Neuronal stem cell (in vitro differentiated cells): Measurements from ENCODE around the gene RNF224.

Experiments
- DNase-seq: peaks from one replicate; pipeline ENCODE4 v3.0.0-alpha.2; 2013; ENCODE audit warnings: low spot score
- H2AFZ ChIP-seq: one replicate; pipeline ENCODE4 v1.6.1; 2013; ENCODE audit warnings: mild to moderate bottlenecking, low read length, inconsistent platforms
- H2AK5ac ChIP-seq: 2 replicates; pipeline ENCODE4 v1.6.1; 2013; ENCODE audit warnings: low read depth, mild to moderate bottlenecking, inconsistent platforms, low read length, moderate library complexity, mixed read lengths
- H2BK120ac ChIP-seq: 2 replicates; pipeline ENCODE4 v1.6.1; 2013; ENCODE audit warnings: low read depth, mild to moderate bottlenecking, inconsistent platforms, low read length, moderate library complexity, mixed read lengths
- H2BK12ac ChIP-seq: one replicate; pipeline ENCODE4 v1.6.1; 2013; ENCODE audit warnings: low read length, inconsistent platforms
- H2BK15ac ChIP-seq: 2 replicates; pipeline ENCODE4 v1.6.1; 2013; ENCODE audit warnings: mild to moderate bottlenecking, low read length, inconsistent platforms, mixed read lengths
- H2BK5ac ChIP-seq: one replicate; pipeline ENCODE4 v1.6.1; 2013; ENCODE audit warnings: inconsistent platforms, mild to moderate bottlenecking, low read length, moderate library complexity
- H3K14ac ChIP-seq: one replicate; pipeline ENCODE4 v1.6.1; 2013; ENCODE audit warnings: low read length, inconsistent platforms
- H3K18ac ChIP-seq: 2 replicates; pipeline ENCODE4 v1.6.1; 2013; ENCODE audit warnings: low read length, inconsistent platforms
- H3K23ac ChIP-seq: 2 replicates; pipeline ENCODE4 v1.6.1; 2013; ENCODE audit warnings: low read depth, mild to moderate bottlenecking, mixed read lengths, low read length, inconsistent platforms; ENCODE audit not compliant: poor library complexity
- H3K27ac ChIP-seq: replicated peaks from 3 replicates; pipeline ENCODE4 v1.5.1; 2013; ENCODE audit warnings: low read length, inconsistent platforms
- H3K27me3 ChIP-seq, 3 experiments: 2 replicates each; pipeline ENCODE4 v1.6.1; 2013; ENCODE audit warnings: low read length in 3 of 3, mild to moderate bottlenecking in 2 of 3, inconsistent platforms in 1 of 3, low read depth in 1 of 3, mixed read lengths in 1 of 3, moderate library complexity in 1 of 3; ENCODE audit not compliant: control insufficient read depth in 3 of 3, insufficient read depth in 3 of 3
- H3K36me3 ChIP-seq, 2 donors: replicated peaks in 1 of 2; 2 replicates each; pipeline ENCODE4 v1.6.1; 2013; ENCODE audit warnings: low read length in 2 of 2; ENCODE audit not compliant: control insufficient read depth in 2 of 2, insufficient read depth in 2 of 2
- H3K4ac ChIP-seq: 2 replicates; pipeline ENCODE4 v1.6.1; 2013; ENCODE audit warnings: inconsistent platforms, mild to moderate bottlenecking, low read length, moderate library complexity
- H3K4me1 ChIP-seq, 2 donors: 1 replicate in 1 of 2; 2 replicates in 1 of 2; pipeline ENCODE4 v1.6.1; 2013; ENCODE audit warnings: low read length in 2 of 2, low read depth in 1 of 2; ENCODE audit not compliant: control insufficient read depth in 2 of 2, insufficient read depth in 1 of 2
- H3K4me2 ChIP-seq: one replicate; pipeline ENCODE4 v1.6.1; 2013; ENCODE audit warnings: mild to moderate bottlenecking, low read length, inconsistent platforms; ENCODE audit not compliant: insufficient read depth, poor library complexity, severe bottlenecking
- H3K4me3 ChIP-seq, 2 donors: 2 replicates each; pipeline ENCODE4 v1.5.1; 2013; ENCODE audit warnings: low read length in 2 of 2, mild to moderate bottlenecking in 2 of 2, inconsistent platforms in 1 of 2, moderate library complexity in 1 of 2
- H3K79me1 ChIP-seq: one replicate; pipeline ENCODE4 v1.6.1; 2013; ENCODE audit warnings: low read depth, mild to moderate bottlenecking, inconsistent platforms, low read length, moderate library complexity
- H3K9ac ChIP-seq: one replicate; pipeline ENCODE4 v1.6.1; 2013; ENCODE audit warnings: mild to moderate bottlenecking, low read depth, low read length, inconsistent platforms; ENCODE audit not compliant: poor library complexity
- H3K9me3 ChIP-seq, 2 donors: replicated peaks in 1 of 2; 2 replicates each; pipeline versions ENCODE3 to v1.6.1; 2013; ENCODE audit warnings: low read length in 2 of 2, mild to moderate bottlenecking in 2 of 2, inconsistent platforms in 1 of 2, low read depth in 1 of 2, mixed read lengths in 1 of 2, moderate library complexity in 1 of 2; ENCODE audit not compliant: control insufficient read depth in 2 of 2, insufficient read depth in 1 of 2
- H4K8ac ChIP-seq: one replicate; pipeline ENCODE4 v1.6.1; 2013; ENCODE audit warnings: low read depth, mild to moderate bottlenecking, inconsistent platforms, low read length, moderate library complexity
- H4K91ac ChIP-seq: one replicate; pipeline ENCODE4 v1.6.1; 2013; ENCODE audit warnings: low read length, low read depth, mild to moderate bottlenecking, inconsistent platforms; ENCODE audit not compliant: poor library complexity
- WGBS, 2 donors: extraction: QIAGEN DNeasy Blood & Tissue Kit; methylation state at CpG; one replicate each; pipeline ENCODE4 v1.1.7; 2013; ENCODE audit warnings: missing lambda C conversion rate in 2 of 2, mixed read lengths in 1 of 2; ENCODE audit not compliant: insufficient read length in 2 of 2, insufficient replicate concordance in 1 of 2; ENCODE audit errors: extremely low coverage in 2 of 2; 5-methylcytosine and 5-hydroxymethylcytosine counted together

The RNF224 gene

GRCh38 chr9:137231372-137232039, 4.2 kb downstream of the RNF224 start:
- no peaks in the 10 kb centered on the region for H3K9me3 ChIP-seq
- H3K27ac ChIP-seq: no peak overlapping the region
- DNase-seq: no peak
- no peak overlapping the region for H2BK120ac ChIP-seq
- H3K23ac ChIP-seq: no peak overlapping the region
- no peak overlapping the region for H4K91ac ChIP-seq
- no CpG with 5 or more reads among the region's 23 CpGs for WGBS, 2 donors
- peaks cover 2% of the 10 kb centered on the region for H3K79me1 ChIP-seq
- no peak overlapping the region for H3K4me2 ChIP-seq
- H3K4me3 ChIP-seq: no peak overlapping the region
- H3K27me3 ChIP-seq: peaks cover 0 to 7% (median 0%) of the 10 kb centered on the region in 3 experiments
- H2BK15ac ChIP-seq: no peak overlapping the region
- H2BK5ac ChIP-seq: no peak overlapping the region
- H2AK5ac ChIP-seq: no peak overlapping the region
- H2BK12ac ChIP-seq: no peak overlapping the region
- peaks cover 3 to 5% of the 10 kb centered on the region in 2 donors for H3K4me1 ChIP-seq
- no peaks in the 10 kb centered on the region for H3K36me3 ChIP-seq
- no peak overlapping the region for H3K4ac ChIP-seq
- H2AFZ ChIP-seq: no peak overlapping the region
- H3K18ac ChIP-seq: no peak overlapping the region
- H4K8ac ChIP-seq: no peak overlapping the region
- no peak overlapping the region for H3K9ac ChIP-seq
- H3K14ac ChIP-seq: no peak overlapping the region

- Histone ChIP-seq H2AK5ac (no peak overlapping the region), H3K4me1 (peaks cover 8 to 9% of the 10 kb centered on the region in 2 donors), H3K14ac (no peak overlapping the region), H3K4ac (no peak overlapping the region), H3K27me3 (peaks cover 0 to 7% (median 0%) of the 10 kb centered on the region in 3 experiments), H2BK15ac (no peak overlapping the region), H3K27ac (no peak overlapping the region), H2BK12ac (no peak overlapping the region), H3K9ac (peak overlapping the region; percentile 34), H2BK5ac (no peak overlapping the region), H3K36me3 (no peaks in the 10 kb centered on the region), H2AFZ (no peak overlapping the region), H3K4me3 (no peak overlapping the region), H4K91ac (no peak overlapping the region), H3K4me2 (no peak overlapping the region), H3K18ac (no peak overlapping the region), H3K79me1 (peaks cover 2% of the 10 kb centered on the region), H3K9me3 (no peaks in the 10 kb centered on the region), H2BK120ac (no peak overlapping the region), H4K8ac (no peak overlapping the region), H3K23ac (no peak overlapping the region)
- no CpG with 5 or more reads among the region's 10 CpGs for WGBS, 2 donors
- no peak for DNase-seq
Measured at GRCh38 chr9:137232101-137232500, 4.8 kb downstream of the RNF224 start.

GRCh38 chr9:137232510-137232909, 5.2 kb downstream of the RNF224 start:
- H3K4me1 ChIP-seq: peaks cover 10 to 12% of the 10 kb centered on the region in 2 donors
- no peak overlapping the region for H2BK120ac ChIP-seq
- DNase-seq: no peak
- H3K27me3 ChIP-seq: peaks cover 0 to 7% (median 0%) of the 10 kb centered on the region in 3 experiments
- no peak overlapping the region for H2BK12ac ChIP-seq
- H3K9me3 ChIP-seq: no peaks in the 10 kb centered on the region
- no peak overlapping the region for H3K4me2 ChIP-seq
- H2BK5ac ChIP-seq: no peak overlapping the region
- H3K4ac ChIP-seq: no peak overlapping the region
- no peak overlapping the region for H4K91ac ChIP-seq
- no peak overlapping the region for H3K18ac ChIP-seq
- no peak overlapping the region for H2BK15ac ChIP-seq
- no peak overlapping the region for H2AFZ ChIP-seq
- no peaks in the 10 kb centered on the region for H3K36me3 ChIP-seq
- WGBS, 2 donors: no CpG with 5 or more reads among the region's 24 CpGs
- no peak overlapping the region for H3K9ac ChIP-seq
- H3K79me1 ChIP-seq: peaks cover 2% of the 10 kb centered on the region
- no peak overlapping the region for H4K8ac ChIP-seq
- no peak overlapping the region for H3K27ac ChIP-seq
- H3K14ac ChIP-seq: no peak overlapping the region
- no peak overlapping the region for H2AK5ac ChIP-seq
- no peak overlapping the region for H3K23ac ChIP-seq
- H3K4me3 ChIP-seq: no peak overlapping the region

GRCh38 chr9:137233143-137233980, 6.1 kb downstream of the RNF224 start:
- Histone ChIP-seq H4K8ac (no peak overlapping the region), H3K79me1 (peaks cover 6% of the 10 kb centered on the region), H3K14ac (no peak overlapping the region), H2AK5ac (peak overlapping the region; percentile 56), H3K36me3 (no peaks in the 10 kb centered on the region), H2BK12ac (peak overlapping the region; percentile 30), H3K4me1 (peaks cover 11 to 12% of the 10 kb centered on the region in 2 donors), H2BK120ac (no peak overlapping the region), H3K9me3 (no peaks in the 10 kb centered on the region), H3K4me3 (no peak overlapping the region), H3K4ac (no peak overlapping the region), H2BK15ac (no peak overlapping the region), H2AFZ (no peak overlapping the region), H3K27ac (no peak overlapping the region), H3K18ac (no peak overlapping the region), H4K91ac (no peak overlapping the region), H3K4me2 (no peak overlapping the region), H3K23ac (peak overlapping the region; percentile 85), H3K9ac (peak overlapping the region; percentile 21), H3K27me3 (peaks cover 0 to 7% (median 0%) of the 10 kb centered on the region in 3 experiments), H2BK5ac (peak overlapping the region; percentile 39)
- WGBS, 2 donors: no CpG with 5 or more reads among the region's 40 CpGs
- DNase-seq: no peak
